Measurements from ENCODE around the gene LCMT1.
"Not testable (repeated sequence)": the region's sequence is repeated elsewhere in the genome, so short reads cannot be mapped to it uniquely, and the experiment has no call there.

LCMT1 gene

DNA sequence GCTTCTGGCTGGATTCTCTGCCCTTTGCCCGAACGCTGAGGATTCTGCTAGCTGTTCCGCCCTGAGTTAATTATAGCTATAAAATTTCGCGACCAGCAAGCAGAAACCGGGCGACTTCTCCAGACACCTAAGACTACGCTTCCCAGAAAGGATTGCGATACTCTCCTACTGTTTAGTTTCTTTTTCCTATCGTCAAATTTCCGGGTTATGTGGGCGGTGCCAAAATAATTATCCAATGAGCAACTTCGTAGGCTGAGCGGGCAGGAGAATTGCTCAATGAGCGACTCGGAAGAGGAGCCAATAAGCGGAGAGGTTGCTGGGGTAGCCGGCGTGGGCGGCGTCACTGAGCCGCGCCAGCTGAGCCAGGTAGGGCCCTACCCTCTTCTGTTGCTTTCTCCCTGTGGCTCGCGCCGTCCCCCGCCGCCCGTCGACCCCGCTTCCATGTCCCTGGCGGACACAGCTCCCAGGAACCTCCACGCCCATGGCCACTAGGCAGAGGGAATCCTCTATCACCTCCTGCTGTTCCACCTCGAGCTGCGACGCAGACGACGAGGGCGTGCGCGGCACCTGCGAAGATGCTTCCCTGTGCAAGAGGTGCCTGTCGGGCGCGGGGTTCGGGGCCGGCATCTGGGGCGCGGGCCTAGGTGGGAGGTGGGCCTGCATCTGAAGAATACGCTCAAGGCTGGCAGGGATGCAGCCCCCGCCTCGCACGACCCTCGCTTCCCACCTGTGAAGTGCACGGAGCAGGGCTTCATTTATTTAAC, at the start of gene LCMT1:
LCMT1 (plus strand) TSS at position 340 of the 764 bp plus-strand sequence; CDS start at position 482, 142 bp downstream.
- DNase-seq (ENCODE audit: low read depth): peak; percentile 70

DNA sequence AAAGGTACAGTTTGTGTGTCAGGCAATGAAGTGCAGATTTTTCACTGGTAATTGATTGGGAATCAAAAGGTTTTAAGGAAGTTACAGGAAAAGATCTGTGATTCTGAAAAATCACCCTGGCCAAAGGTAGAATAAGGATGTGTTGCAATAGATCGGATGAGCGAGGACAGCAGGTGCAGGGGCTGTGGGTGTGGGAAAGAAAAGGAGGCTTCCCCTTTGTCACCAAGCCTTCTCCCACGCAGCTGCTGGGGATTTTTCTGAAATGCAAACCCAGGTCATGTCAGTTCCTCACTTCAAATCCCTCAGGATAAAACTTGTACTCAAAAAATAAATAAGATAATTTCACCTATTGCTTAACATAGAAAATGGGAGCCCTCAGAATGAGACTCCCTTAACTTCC, 48.4 kb upstream of the LCMT1 start:
- DNase-seq (ENCODE audit: low read depth): no peak

- DNase-seq (ENCODE audit: low read depth): no peak
These were observed 47.7 kb upstream of the LCMT1 start for GRCh38 chr16:25063865-25064264.

DNA sequence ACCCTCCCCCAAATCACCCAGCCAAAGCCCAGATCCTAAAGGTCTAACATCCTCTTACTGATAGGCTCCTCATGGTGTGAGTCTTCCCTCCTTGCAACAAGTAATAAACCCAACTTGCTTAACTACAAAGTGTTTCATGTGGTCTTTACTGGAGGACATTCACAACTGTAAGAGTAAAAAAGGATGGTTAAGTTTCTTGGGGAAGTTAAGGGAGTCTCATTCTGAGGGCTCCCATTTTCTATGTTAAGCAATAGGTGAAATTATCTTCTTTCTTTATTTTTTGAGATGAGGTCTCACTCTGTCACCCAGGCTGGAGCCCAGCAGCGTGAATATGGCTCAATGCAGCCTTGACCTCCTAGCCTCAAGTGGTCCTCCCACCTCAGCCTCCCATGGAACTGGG, 47.3 kb upstream of the LCMT1 start:
- not testable (repeated sequence) for DNase-seq (ENCODE audit: low read depth)

- no peak for DNase-seq (ENCODE audit: low read depth)
These were observed 46.6 kb upstream of the LCMT1 start for GRCh38 chr16:25064937-25065336.

DNA sequence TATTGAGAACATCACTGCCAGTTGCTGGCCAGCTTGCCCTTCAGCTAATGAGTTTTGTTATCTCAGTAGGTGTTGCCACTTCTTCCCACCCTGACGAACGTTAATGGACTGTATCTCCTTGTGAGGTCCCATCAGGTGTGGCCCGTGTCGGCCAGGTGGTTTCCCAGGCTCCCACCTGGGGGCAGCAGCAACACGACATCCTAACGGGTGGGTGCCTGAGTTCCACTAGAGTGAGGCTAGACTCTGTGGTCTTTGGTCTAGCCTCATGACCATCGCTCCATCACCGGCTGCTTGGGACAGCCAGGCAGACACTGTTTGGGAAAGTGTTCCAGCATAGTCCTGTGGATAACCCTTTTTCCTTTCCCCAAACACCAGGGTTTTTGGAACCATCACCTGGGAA, 45.6 kb upstream of the LCMT1 start:
- no peak for DNase-seq (ENCODE audit: low read depth)

DNA sequence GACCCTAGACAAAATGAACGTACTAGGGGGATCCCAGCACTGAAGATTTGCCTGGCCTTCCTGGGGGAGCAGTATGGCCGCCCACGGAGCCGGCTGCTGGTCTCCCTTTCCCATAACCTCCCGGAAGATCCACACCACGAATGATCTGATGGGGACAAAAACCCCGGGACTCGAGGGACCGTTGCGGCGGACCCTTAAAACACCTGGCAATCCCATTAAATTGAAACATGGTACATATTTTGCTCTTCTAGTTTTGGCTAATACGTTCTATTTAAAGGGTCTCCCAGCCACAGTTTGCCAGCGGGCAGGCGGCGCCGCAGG, 45.2 kb upstream of the LCMT1 start:
- DNase-seq (ENCODE audit: low read depth): no peak

- peak; percentile 79 for DNase-seq (ENCODE audit: low read depth)
These were observed 44.6 kb upstream of the LCMT1 start for GRCh38 chr16:25066747-25067631.

DNA sequence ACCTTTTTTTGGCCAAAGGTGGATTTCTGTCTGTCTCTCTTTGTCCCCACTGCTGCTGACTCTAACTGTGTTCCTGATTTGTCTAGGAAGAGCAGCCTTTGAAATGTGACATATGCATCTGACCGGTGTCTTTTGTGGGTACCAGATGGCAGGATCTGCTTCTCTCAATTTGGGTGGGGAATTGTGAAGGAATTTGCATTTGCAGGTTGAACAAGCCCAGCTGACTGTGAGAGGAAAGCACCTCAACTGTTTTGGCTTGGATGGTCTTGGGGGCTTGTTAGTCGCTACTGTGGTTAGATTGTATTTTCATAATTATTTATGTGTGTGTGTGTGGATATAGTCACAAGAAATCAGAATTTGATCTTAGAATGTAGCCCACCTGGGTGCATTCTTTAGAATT, 37.7 kb upstream of the LCMT1 start:
- no peak for DNase-seq (ENCODE audit: low read depth)

- no peak for DNase-seq (ENCODE audit: low read depth)
These were observed 33.1 kb upstream of the LCMT1 start for GRCh38 chr16:25078386-25078978.

- no peak for DNase-seq (ENCODE audit: low read depth)
These were observed 31.7 kb upstream of the LCMT1 start for GRCh38 chr16:25079637-25080378.

DNA sequence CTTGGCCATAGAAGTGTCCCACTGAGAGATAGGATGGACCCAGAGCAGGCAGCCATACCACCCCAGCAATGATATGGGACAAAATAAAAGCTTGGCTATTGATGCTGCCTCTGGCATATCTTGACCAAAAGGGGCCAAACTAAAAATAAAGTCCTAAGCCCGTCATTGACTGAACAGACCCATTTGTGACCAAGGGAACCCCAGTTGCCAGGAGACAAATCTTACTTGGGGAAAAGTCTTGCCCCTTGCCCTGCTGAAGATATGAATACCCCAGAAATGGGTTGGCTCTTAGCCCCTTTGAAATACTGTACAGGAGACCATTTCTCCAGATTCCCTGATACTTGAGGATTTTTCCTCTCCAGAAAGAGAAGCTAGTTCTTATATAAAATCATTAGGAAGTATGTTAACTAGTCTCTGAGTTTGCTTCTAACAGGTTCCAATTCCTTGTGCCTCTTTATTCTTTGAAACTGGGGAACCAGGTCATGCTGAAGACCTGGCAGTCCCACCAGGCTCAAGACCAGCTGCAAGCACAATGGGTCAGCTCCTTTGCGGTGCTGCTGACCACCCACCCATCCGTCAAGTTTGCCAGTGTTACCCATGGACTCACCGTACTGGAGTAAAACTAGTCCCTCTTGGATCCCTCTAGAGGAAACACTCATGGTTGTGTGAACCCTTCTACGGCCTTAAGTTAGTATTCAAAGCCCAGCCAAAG, 31.0 kb upstream of the LCMT1 start:
- DNase-seq (ENCODE audit: low read depth): no peak

GRCh38 chr16:25081702-25082101, 29.8 kb upstream of the LCMT1 start:
- no peak for DNase-seq (ENCODE audit: low read depth)

DNA sequence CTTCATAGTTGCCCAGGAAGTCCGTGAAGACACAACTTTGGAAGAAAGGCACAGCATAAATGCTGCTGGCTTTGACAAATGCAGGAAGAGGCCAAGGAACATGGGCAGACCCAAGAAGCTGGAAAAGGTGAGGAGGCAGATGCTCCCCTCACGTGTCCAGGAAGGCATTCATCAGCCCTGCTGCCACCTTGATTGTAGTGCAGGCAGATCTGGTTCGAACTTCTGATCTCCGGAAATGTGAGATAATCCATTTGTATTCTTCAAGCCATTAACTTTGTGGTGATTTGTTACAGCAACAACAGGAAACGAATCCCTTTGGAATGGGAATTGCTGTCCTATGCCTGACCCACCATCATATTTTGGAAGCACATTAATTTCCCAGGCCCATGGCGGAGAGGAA, 28.5 kb upstream of the LCMT1 start:
- no peak for DNase-seq (ENCODE audit: low read depth)

- no peak for DNase-seq (ENCODE audit: low read depth)
These were observed 27.8 kb upstream of the LCMT1 start for GRCh38 chr16:25083701-25084100.

GRCh38 chr16:25084797-25085196, 26.7 kb upstream of the LCMT1 start:
- no peak for DNase-seq (ENCODE audit: low read depth)

DNA sequence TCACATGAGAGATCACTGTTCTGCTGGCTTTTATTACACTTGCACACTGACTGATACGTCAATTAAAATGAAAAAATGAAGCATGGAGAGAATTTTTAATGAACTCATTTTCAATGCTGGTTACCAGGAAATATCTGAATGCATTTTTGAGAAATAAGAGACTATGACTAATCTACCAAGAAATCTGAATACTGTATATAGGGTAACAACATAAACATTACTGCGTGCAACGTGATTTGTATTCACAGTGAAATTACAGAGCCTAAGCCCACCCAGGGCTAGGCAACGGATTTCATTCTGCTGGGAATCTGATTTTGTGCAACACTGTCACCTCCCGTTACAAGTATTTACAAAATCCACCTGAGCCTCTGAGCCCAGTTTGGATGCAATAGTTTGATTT, 23.8 kb upstream of the LCMT1 start:
- no peak for DNase-seq (ENCODE audit: low read depth)

DNA sequence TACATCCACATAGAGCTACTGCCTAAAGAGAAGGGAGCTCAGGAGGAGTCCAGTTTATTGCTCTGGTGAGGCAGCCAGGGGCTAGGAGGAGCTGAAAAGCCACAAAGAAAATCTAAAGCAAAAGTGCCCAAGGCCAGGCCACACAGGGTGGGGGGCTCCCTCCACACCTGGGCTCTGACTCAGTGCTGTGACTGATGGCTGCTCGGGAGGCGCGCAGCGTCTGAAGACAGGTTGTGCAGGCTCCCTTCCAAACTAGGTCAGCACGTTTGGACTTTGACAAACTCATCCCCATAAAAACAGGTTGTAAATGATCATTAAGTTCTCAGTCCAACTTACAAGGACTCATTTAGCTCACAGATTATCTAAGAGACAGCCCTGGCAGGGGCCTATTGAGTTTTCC, 22.2 kb upstream of the LCMT1 start:
- DNase-seq (ENCODE audit: low read depth): no peak

DNA sequence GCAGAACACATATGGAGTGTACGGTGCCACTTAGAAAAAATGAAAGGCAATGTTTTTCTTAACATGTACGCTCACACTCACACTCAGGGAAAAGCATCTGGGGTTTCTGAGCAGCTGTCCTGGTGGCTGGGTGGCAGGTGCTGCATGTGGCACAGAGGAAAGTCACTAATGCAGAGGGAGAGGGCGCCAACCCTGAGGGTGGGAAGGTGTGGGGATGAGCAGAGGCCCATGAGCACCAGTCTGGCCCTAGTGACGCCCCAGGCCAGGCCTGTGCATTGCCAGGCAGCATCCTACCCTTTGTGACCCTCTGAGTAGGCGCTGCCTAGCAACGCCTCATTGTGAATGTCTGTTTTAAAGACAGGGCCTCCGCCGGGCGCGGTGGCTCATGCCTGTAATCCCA, 19.1 kb upstream of the LCMT1 start:
- no peak for DNase-seq (ENCODE audit: low read depth)

DNA sequence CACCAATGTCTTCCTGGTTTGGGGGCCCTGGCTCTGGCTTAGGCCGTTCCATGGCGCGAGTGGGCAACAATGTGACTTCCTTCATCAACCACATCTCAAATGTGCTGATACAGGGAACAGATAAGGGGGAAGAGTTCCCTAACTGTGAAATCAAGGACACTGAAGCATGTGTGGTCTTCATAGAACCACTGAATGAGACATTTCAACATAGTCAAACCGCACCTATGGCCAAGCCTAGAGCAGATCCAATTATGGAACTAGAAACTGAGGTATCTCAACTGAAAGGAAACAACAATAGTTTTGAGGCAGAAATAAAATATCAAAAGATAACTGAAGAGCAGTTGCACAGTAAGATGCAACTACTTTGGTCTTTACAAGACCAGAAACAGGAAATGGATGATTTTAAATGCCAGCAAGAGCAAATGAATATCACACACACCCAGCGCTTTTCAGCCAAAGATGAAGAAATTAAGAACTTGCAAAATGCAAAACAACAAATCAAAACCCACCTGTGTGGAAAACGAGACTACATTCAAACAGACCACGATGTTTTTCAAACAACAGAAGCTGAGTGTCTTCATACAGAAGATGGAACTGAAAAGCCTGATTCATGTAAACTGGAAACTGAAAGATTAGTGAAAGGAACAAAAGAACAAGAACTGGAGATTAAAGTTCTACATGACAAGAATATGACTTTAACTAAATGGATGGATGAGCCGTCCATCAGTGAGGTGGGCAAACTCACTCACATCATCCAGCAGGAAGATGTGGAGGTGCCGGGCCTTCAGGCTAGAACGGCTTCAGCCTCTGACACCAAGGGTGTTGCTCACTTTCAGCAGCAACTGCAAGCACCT, 18.1 kb upstream of the LCMT1 start:
- no peak for DNase-seq (ENCODE audit: low read depth)

- DNase-seq (ENCODE audit: low read depth): no peak
These were observed 16.9 kb upstream of the LCMT1 start for GRCh38 chr16:25094596-25094995.

All from stimulated activated CD8-positive, alpha-beta memory T cell treated with anti-CD3 and anti-CD28 coated beads, Interleukin-15, amount 100 ng/mL, for 24 hours (primary cell).